ENCODE results near the gene FOXA2.
"Not testable (repeated sequence)": the region's sequence is repeated elsewhere in the genome, so short reads cannot be mapped to it uniquely, and the experiment has no call there.

FOXA2 gene

DNA sequence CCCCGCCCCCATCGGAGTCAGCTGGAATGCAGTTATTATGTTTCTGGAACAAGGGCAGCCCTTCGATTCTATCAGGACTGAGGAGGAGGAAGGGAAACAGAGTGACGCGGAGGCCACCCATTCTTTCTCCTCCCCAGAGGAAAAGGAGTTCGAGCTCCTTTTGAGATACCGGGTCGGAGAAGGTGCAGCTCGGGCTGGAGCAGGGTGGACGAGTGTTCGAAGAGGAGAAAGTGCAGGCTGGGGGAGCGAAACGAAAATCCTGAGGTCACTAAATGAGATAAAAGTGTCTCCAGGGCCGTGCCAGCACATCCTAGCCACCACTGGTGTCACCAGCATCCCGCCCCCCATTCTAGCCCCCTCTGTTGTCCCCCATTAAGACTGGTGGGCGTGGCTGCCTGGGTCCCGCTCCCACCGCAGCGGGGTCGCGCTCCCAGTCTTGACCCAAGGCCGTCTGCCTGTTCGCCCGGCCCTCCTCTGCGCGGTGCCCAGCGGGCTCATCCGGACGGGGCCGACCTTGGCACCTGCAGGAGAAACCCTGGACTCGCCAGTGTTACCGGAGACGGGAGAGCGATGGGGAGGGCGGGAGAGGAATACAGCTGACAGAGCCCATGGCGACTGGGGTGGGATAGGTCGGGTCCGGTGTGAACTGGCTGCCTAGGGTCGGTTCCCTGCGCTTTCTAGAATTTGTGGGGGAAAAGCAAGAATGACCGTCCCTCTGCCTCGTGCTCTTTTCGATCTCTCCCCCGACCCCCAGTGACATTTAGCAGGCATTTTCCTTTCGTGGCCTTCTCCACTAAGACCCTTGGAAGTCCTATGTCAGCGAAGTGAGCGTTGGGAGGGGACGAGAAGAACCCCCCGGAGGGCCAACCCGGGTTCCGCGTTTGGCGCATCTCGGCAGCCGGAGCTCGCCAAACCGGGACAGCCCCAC is 16.2 kb downstream of the FOXA2 start:
- DNase-seq = no peak

DNA sequence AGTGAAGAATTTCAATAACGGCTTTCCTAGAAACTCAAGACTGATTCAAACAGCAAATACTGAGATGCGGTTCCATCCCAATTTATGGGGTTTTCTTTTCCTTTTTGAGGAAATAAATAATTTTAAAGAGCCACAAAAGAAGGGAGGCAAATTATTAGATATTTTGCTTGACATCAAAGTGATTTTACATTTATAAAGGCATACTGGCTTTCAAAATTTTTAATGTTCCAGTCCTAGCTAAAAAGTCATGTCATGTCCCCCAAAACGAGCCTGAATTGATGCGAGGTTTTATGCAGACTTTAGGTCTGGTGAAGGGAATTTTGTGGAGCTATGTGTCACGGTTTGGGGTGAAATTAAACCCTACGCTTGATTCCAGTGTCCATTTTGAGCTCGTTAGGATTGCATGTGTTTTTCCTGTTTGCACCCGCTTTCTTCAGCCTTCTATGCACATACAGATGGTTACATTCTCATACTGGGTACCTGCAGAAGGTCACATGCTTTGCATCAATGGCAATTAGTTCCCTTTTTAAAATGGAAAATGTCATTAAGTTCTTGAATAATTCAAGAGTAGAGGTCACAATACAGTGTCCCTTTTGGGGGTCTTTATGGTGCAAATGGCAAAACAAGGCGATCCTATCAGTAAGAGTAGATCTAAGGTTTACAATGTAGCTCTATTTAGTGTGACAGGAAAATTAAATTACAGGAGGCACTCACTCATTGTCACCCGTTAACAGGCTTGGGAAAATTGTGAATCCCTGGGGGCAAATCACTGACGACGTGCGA is 17.3 kb downstream of the FOXA2 start:
- DNase-seq = no peak

DNA sequence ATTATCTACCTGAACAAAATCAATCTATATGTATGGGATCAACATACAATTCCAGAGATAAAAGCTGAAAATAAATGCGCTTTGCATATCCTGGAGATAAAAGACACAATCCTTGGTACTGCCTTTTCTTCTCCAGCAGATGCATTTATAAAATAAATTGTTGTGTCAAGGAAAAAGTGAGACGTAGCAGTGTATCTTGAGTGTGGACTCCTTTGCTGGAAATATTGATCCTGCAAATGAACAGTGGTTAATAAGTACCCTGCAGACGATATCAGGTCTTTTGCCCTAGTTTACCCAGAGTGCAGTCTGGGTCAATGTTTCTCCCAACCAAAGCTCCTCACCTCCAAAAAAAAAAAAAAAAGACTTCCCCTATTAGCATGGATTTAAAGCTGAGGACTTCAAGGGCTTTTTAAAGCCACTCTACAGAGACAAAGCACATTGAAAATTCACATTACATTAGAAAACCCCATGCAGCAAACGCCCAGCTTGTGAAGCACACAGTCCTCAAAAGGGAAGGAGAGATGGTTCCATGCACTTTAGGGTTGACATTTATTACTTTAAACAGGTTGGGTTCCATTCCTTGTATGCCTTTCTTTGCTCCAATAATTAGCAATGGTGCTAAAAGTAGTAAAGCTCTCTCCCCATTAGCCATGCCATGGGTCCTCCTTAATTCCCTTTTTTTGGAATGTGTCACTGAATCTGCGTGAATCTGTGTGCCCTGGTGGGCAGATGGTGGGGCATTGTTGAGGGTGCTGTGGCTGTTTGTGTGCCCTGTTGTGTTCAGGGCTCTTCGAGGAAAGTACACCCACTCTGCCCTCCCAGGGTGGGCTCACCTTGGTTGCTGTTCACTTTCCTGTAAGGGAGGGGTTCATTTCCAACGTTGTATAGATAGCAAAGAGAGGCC is 21.1 kb downstream of the FOXA2 start:
- DNase-seq = no peak

DNA sequence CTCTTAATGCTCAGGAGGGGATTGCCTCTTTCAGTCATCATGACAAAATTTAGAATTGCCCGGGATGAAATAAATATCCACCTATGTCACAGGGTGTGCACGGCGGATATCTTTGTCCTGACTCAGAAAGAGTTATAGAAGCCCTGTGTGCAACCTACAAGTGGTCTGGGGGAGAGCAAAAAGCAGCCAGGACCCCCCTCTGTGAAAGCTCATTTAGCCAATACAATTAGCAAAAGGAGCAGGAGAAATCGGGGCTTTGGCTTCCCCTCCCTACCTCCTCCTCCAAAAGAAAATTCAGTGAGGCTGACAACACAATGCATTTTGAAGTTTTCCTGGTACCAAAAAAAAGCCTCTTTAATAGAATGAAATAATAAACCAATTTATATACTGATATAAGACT is 21.8 kb downstream of the FOXA2 start:
- DNase-seq = no peak

DNA sequence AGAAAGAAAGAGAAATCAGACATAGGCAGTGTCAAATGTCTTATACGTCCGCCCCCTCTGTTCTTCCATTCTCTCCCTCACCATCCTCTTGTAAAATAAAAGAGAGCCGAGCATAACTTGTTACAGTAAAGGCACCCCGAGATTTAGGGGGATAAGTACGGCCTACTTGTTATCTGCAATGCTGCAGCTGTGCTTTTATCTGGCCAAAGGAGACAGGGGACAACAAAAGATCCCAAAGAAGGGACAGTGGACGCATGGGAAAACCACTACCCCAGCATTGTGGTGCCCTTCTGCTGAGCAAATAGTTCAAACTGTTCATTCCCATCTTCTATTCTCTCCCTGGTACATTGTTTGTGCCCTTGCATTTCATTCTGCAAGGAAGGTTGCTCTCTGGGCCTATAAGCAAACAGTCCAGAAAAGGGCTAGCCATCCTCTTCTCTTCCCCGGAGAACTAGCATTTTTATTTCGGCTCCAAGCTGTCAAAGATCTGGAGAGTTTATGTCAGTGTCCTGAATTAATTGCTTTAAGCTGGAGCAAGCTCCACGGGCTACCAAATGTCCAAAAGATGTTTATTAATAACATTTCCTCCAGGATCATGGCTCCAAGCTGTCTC is 22.3 kb downstream of the FOXA2 start:
- no peak for DNase-seq

DNA sequence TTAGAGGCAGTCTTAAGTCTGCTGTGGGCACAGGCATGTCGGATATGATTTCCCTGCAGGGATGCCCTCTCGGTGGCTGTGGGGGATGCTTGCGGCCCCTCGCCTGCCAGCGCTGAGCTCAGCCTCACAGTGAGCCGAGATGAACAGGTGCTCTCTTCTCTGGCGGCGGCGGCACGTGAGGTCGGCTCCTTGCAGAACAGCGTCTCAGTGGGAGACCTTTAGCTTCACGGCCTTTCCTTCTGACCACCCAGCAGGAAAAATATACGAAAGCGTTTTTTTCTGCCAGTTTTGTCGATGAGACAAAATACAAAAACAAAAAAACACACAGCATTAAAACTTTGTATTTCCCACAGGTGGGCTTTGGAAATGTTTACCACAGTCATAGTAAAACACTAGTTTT is 23.6 kb downstream of the FOXA2 start:
- DNase-seq = no peak

DNA sequence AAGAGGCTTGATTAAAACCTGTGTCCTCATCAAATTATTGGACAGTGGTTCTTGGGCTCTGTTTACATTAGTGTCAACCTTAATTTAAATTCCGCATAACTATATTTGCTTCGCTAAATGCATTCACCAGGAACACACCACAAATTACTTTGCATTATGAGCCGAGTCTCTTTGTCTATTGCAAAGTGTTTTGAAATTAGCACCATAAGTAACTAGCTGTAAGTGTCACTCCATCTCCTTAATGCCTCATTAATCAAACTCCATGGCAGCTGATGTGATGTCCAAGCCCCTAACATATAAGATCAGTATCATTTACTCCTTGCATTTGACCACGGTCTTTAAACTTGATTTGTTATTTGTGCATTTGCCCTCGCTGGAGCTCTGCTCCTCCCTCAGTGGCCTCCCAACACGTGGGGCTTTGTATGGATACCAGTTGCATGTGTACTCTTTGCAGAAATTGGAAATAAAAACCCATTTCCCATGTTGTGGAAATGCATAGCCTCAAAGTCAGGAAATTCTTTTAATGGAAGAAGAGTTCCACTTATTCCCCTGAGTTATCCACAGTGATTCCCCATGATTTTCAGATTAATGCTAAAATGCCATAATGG is 24.6 kb downstream of the FOXA2 start:
- DNase-seq = no peak

DNA sequence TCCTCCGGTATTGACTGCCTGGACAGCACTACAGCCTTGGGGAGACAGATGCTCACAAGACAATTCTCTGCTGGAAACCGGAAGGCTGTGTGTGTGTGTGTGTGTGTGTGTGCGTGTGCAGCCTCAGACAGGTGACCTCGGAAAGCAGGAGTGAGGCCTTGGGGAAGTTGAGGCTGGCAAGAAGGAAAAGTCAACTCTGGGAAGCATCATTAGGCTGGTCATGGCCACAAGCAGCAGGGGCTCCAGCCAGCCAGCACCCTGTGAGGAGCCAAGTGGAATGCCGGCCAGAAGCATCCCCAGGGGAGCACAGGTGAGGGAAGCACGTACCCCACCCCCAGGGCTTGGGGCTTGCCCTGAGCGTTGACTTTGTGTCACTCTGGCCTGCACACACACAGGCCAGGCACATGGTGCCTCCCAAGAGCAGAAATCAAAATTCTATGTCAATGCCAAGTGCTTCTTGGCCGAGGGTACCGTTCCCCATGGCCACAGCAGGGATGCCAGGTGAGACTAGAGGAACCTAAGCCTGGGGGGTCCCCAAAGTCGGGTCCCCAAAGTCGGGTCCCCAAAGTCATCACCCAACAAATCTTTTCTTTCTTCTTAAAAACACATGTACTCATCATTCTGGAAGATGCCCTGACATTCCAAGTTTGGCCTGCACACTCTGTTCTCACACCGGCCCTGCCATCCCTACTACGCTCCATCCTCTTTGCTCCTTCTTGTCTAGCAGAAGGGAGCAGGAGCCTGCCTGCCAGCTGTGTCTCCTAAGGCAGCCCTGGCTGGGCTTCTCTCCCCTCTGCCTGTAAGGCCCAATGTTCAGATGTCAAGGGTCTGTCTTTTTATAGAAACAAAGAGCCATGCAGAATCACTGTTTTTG is 26.7 kb downstream of the FOXA2 start:
- no peak for DNase-seq

DNA sequence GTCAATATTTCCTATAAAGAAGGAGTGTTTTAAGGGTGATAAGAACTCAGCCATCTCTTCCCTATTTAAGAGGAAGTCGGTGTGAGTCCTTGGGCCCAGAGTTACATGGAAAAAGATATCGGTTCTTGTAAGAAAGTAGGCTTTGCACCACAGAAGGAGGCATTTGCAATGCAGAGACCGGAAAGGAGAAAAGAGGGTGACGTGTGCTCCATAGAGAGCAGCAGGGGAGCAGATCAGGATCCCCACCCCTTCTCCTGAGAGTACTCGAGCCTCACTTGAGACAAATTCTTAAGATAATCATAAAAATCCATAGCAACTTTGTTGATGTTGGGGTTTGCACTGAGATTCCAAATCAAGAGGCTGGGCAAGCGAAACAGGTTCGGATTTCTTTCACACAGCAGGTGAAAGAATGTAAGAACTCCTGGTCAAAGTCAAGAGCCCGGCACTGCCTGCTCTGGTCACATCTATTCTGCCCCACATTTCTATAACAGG is 27.8 kb downstream of the FOXA2 start:
- no peak for DNase-seq

DNA sequence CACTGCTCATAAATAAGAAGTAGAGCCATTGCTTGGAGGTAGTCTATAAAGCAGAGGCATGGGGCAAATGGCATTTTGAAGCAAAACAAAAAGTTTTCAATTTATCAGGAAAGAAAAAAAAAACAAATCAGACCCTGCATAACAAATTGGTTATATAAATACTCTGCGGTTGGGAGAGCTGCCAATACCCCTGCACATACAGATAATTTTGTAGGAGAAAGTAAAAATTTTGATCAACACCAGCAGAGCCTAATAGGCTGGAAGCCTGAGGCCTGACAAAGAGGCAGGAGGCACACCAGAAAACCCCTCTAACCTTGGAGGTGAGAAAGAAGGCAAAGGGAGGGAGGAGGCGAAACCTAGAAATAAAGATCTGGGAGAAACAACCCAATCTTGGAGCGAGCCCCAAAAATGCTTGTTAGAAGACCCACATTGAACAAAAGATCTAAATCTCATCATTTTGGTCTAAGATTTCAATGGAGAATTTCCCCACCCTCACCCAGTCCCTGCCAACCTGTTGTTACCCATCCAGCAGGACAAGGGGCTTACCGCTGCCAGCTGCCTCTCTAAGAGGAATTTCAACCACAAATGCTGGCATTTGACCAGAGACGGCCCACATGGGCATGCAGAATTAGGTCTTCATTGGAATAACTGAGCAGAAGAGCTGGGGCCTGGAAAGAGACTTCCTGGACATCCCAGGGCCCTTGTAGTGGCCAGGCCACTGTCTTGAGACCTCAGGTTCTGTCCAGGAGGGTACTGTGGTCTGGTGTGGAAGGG is 28.4 kb downstream of the FOXA2 start:
- no peak for DNase-seq

DNA sequence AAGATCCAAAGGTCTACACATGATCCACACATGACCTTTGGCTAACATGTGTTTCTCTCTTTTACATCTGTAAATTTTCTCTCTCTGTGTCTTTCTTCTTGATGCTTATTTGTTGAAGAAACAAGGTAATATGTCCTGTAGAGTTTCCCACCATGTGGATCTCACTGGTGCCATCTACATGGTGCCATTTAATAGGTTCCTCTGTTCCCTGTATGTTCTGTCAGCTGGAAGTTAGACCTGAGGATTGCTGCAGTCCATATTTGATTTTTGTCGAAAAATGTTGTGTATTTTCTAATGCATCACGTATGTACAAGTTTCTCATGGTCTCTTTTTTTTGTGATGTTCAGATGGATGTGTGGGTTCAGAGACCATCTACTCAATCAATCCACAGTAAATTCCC is 30.0 kb downstream of the FOXA2 start:
- no peak for DNase-seq

DNA sequence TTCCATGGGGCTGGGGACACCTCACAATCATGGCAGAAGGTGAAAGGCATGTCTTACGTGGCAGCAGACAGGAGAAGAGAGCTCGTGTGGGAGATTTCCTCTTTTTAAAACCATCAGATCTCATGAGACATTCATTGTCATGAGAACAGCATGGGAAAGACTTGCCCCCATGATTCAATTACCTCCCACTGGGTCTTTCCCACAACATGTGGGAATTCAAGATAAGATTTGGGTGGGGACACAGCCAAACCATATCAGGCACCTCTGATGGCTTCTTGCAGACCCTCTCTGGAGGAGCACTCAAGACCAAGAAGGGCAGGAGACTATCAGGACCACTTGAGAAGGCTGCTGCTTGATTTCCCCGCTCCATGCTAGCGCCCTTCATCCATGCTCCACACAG is 33.9 kb downstream of the FOXA2 start:
- DNase-seq = not testable (repeated sequence)

DNA sequence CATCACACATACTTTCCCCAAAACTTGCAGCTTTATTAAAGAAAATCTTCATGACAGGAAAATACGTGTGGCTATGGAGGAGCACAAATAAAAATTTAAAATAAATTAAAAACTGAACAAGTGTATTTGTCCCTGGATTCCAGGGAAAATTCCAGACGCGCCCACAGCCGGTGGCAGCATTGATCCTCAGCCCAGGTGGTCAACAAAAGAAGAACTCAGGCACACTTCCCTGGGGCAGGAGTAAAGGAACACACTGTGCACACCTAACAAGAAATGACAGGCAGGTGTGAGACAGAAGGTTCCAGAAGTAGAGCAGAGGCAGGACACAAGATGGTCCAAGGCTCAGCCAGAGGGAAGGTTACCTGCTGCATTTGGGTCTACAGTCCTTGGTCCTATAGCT is 36.3 kb downstream of the FOXA2 start:
- DNase-seq = no peak

DNA sequence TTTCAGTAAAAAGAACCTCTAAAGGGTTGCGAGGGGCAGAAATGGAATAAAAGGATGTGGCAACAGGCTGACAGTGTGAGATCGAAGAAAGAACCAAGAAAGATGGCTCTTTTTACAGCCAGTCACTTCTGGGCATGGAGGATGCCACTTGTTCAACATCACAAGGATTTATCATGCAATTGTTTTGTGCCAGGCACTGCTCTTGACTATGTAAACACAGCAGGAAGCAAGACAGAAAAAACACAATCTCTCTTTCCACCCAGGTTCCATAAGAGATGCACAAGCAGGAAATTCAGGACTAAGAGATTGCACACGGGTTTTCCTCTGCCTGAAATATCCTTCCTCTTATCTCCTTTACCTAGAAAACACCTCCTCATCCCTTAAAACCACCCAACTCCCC is 38.0 kb downstream of the FOXA2 start:
- no peak for DNase-seq

DNA sequence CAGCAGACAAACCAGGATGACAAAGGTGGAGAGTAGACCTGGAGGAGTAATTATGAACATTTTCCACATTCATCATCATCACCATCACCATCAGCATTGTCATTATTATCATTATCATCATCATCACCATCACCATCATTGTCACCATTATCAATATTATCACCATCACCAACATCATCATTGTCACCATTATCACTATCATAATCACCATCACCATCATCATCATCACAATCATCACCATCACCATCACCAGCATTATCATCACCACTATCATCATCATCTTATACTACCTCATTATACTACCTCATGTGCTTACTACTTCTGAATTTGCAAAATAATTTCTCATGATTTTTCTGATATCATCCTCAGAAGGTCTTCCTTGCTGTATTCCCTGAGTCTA is 39.3 kb downstream of the FOXA2 start:
- no peak for DNase-seq

DNA sequence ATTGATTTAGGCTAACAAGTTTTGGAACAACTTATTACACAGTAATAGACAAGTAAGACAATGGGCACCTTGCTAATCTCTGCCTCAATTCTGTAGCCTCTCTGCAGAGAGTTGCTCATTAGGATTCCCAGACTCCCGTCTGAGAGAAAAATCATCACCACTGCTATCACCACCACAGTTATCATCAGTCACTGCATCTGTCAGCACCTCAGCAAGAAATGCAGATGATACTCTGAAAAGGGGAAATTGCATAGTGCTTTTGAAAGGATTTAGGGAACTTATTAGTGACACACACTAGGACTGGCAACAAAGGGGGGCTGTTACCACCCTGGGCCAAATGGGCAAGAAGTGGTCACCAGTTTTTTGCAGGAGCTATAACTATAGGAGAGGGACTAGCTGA is 39.9 kb downstream of the FOXA2 start:
- no peak for DNase-seq

DNA sequence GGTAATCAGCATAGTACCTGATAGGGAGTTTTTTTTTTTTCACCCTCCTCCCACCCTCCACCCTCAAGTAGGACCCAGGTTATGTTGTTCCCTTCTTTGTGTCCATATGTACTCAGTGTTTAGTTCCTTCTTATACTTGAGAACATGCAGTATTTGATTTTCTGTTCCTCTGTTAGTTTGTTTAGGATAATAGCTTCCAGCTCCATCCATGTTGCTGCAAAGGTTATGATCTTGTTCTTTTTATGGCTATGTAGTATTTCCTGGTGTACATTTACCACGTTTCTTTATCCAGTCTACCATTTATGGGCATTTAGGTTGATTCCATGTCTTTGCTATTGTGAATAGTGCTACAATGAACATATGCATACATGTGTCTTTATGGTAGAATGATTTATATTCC is 41.9 kb downstream of the FOXA2 start:
- DNase-seq = no peak

DNA sequence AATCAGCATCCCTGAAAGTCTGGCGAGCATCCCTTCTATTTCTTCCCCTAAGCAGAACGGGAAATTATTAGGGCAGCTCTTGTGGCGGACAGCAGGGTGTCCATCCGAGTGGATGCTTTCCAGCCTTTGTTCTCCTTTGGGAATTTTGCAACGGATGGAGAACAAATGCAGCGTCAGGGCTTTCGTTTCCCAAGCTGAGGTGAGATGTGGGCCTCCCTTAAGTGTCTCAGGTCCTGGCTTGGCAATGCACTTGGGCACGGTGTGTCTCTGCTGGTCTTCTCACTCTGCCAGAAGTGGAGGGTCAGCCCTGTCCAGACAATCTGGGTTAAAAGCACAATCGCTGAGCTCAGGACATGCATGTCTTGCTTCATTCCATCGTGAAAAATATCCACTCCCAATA is 43.5 kb downstream of the FOXA2 start:
- DNase-seq = no peak

DNA sequence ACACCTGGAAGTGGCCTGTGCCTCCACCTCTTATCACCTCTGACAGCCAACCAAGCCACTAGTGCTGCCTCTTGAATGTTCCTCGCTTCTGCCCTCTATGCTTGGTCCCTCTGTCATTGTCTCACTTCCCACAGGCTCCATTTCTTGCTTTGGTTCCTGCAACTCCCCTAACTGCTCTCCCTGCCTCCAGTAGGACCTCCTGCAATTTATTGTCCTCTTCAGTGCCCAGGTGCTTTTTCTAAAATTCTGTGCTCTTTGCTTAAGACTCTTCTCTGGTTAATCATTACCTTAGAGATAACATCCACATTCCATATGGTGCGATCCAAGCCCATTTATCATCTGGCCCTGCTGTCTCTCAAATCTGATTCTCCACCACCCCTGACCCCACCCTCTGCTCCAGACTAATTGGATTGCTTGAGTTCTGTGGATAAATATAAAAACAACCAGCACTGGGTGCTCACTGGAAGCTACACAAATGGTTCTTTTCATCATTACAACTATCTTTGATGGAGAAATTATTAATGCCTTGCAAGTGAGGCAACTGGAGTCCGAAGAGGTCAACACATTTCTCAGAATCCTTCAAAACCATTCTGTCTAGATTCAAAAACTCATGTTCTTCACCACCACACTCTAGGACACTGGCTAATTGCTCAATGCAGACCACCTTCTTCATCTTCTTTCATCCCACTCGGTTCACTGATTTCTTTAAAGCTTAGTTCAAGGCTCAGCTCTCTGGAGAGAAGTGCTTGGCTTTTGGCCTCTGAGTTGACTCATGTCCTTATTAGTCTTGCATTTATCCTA is 47.2 kb downstream of the FOXA2 start:
- DNase-seq = no peak

All from NCI-H1105 treated with DMSO at 0.1 percent for 48 hours (cell line).